Activated naive CD4-positive, alpha-beta T cell treated with anti-CD3 and anti-CD28 coated beads, Interleukin-2, amount 50 U/mL, for 24 hours (primary cell): ENCODE measurements around the gene LMO7.
"Not testable (repeated sequence)": the region's sequence is repeated elsewhere in the genome, so short reads cannot be mapped to it uniquely, and the experiment has no call there.

Source experiments
- H3K27ac Mint-ChIP-seq: one replicate; pipeline ENCODE4 v1.8.0; 2021; ENCODE audit warnings: mild to moderate bottlenecking, mixed read lengths
- H3K27me3 Mint-ChIP-seq: one replicate; pipeline ENCODE4 v1.8.0; 2021; ENCODE audit warnings: mixed read lengths
- H3K36me3 Mint-ChIP-seq: one replicate; pipeline ENCODE4 v1.8.0; 2021; ENCODE audit warnings: mixed read lengths
- H3K4me1 Mint-ChIP-seq: one replicate; pipeline ENCODE4 v1.8.0; 2021; ENCODE audit warnings: mixed read lengths
- H3K4me3 Mint-ChIP-seq: one replicate; pipeline ENCODE4 v1.8.0; 2021; ENCODE audit warnings: mild to moderate bottlenecking, mixed read lengths
- H3K9me3 Mint-ChIP-seq: one replicate; pipeline ENCODE4 v1.8.0; 2021; ENCODE audit warnings: mixed read lengths

LMO7 gene

DNA sequence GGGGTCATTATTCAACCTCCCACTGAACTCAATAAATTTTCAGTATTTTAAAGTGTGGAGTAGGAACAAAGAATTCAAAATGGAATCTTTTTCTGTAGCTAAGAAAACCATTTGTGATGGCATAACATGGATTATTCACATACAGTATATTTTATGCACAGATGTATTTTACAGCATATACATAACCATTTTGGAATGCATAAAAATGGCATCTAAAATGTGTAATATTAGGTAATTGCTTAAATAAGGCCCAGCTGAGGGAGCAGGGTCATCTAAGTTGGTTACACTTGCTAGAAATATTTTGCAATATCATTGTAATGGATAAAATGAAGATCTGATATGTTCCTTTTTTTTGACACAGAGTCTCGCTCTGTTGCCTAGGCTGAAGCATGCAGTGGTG lies 146.9 kb downstream of the LMO7 start:
- Mint-ChIP-seq H3K27me3 (no peaks in the 10 kb centered on the region), H3K4me1 (peaks cover 13% of the 10 kb centered on the region), H3K27ac (no peak overlapping the region), H3K36me3 (peaks cover 27% of the 10 kb centered on the region), H3K4me3 (no peak overlapping the region), H3K9me3 (peaks cover 9% of the 10 kb centered on the region)

DNA sequence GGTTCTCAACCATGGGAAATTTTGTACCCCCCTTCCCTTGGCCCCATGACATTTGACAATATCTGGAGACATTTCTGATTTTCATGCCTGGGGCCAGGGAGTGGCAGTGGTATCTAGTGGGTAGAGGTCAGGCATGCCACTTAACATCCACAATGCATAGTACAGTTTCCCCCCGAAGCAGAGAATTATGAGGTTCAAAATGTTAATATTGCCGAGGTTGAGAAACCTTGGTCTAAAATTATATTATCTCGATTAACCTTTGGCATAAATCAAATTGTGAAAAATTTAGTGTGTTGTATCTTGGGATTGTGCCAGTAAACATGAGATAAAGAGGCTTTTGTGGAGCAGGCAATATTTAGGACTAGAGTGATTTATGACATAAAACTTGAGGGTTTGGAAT lies 147.9 kb downstream of the LMO7 start:
- peaks cover 24% of the 10 kb centered on the region for H3K36me3 Mint-ChIP-seq

DNA sequence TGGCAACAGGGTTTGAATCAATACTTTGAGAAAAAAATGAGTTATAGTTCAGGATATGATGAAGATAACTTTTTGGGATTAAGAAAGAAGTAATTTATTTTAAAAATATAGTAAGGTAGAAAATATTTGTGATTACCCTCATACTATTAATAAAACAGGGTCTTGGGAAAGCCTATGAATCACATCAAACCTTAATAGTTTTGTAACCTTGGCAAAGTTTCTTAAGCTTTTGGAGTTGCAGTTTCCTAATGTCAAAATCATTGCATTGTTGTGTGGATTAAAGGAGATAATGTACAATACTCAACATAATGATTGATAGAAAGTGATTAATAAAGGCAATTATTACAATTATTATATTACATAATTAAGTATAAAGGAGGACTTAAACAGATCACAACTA lies 149.0 kb downstream of the LMO7 start:
- no peaks in the 10 kb centered on the region for H3K27me3 Mint-ChIP-seq
- no peak overlapping the region for H3K4me3 Mint-ChIP-seq
- H3K4me1 Mint-ChIP-seq, result peaks cover 13% of the 10 kb centered on the region
- H3K9me3 Mint-ChIP-seq, result no peaks in the 10 kb centered on the region
- H3K36me3 Mint-ChIP-seq, result peaks cover 16% of the 10 kb centered on the region
- no peak overlapping the region for H3K27ac Mint-ChIP-seq

More for the DNA sequence above, 147.9 kb downstream of the LMO7 start:
- peaks cover 9% of the 10 kb centered on the region for H3K9me3 Mint-ChIP-seq
- H3K4me1 Mint-ChIP-seq, result peaks cover 13% of the 10 kb centered on the region
- H3K27me3 Mint-ChIP-seq, result no peaks in the 10 kb centered on the region
- no peak overlapping the region for H3K4me3 Mint-ChIP-seq
- no peak overlapping the region for H3K27ac Mint-ChIP-seq

DNA sequence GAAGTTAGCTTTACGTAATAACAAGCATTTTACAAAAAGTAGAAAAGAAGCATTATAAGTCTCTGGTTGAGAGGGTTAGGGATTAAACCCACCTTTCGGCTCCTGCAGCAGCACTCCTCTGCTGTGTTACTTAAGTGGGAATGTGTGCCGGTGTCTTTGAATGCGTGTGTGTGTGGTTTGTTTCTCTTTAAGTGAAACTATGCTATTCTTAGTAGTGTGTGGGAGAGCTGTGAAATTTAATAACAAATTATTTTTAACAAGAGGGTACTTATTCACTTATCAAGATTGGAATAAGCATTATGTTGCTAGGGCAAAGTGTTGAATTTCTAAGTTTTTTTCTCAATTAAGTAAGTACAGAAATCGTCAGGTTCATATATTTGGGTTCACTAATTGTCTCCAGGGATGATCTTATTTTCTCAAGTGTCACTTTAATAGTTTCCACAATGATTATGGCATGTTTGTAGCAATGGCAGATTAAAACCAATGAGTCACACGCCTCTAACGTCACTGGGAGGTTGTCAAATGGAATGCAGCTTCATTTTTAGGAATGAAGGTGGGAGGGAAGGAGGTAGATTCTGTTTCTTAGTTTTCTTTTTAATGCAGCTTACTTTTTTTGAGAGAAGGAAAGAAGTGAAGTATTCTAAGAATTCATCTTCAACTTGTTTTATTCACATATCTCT lies 151.3 kb downstream of the LMO7 start:
- Mint-ChIP-seq H3K36me3 (peaks cover 15% of the 10 kb centered on the region), H3K4me1 (peaks cover 16% of the 10 kb centered on the region), H3K4me3 (no peak overlapping the region)

DNA sequence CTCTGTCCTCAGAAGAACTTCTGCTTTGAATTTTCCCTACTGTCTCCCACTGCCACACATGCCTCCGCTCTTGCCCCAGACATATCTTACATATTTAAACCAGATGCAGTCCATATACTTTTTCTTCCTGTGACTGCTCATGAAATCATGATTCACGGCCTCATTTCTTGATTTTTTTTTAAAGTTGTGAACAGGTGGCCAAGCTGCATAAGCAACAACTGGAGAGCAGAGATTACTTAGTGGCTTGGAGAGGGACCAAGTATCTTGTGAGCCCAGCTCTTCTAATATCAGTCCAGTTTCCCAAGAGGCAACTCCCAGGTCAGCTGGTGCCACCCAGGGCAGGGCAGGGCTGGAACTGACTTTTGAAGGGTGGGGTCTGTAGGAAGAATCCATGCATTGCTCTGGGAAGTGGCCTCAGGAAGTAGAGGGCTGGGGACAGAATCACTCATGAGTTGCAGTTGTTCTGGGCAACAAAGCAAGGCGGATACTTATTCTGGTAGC lies 152.4 kb downstream of the LMO7 start:
- no peak overlapping the region for H3K27ac Mint-ChIP-seq

More for the DNA sequence above, 151.3 kb downstream of the LMO7 start:
- Mint-ChIP-seq H3K27me3 (no peaks in the 10 kb centered on the region), H3K9me3 (no peaks in the 10 kb centered on the region), H3K27ac (no peak overlapping the region)

DNA sequence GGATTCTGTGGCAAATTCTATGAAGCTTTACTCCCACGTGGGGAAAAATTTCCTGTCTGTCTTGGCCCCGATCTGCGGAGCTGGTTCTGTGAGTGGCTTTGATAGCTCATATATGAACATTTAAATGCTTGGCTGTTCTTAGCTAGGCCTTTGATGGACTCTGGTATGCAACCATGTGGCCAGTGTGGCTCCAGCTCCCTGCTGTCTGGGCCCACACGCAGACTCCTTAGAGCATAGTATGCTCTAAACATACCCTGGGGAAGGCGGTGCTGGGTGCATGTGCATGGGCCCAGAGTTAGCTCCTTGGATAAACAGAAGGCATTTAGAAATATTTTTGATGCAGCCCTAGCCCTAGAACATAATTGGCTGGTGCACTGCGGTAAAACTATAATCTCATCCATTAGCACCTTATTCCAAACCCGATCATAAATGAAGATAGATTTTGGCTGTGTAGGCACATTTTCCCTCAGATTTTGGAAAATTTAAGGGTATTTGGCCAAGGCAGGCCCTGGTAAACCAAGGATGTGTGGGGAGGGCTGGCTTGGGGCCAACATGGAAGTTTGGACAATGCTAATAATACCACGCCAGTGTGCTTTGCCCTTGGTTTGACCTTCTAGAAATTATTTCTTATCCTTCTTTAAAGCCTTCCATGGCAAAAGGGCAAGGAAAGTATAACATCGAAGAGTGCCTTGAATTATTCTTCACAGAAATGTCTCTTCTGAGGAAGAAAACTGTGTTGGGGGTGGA lies 153.5 kb downstream of the LMO7 start:
- Mint-ChIP-seq H3K27me3 (no peaks in the 10 kb centered on the region), H3K27ac (no peak overlapping the region), H3K36me3 (peaks cover 13% of the 10 kb centered on the region), H3K9me3 (no peaks in the 10 kb centered on the region), H3K4me3 (no peak overlapping the region), H3K4me1 (peaks cover 11% of the 10 kb centered on the region)

More for the DNA sequence above, 152.4 kb downstream of the LMO7 start:
- Mint-ChIP-seq H3K9me3 (no peaks in the 10 kb centered on the region), H3K4me3 (no peak overlapping the region), H3K4me1 (peaks cover 16% of the 10 kb centered on the region), H3K27me3 (no peaks in the 10 kb centered on the region), H3K36me3 (peaks cover 11% of the 10 kb centered on the region)

DNA sequence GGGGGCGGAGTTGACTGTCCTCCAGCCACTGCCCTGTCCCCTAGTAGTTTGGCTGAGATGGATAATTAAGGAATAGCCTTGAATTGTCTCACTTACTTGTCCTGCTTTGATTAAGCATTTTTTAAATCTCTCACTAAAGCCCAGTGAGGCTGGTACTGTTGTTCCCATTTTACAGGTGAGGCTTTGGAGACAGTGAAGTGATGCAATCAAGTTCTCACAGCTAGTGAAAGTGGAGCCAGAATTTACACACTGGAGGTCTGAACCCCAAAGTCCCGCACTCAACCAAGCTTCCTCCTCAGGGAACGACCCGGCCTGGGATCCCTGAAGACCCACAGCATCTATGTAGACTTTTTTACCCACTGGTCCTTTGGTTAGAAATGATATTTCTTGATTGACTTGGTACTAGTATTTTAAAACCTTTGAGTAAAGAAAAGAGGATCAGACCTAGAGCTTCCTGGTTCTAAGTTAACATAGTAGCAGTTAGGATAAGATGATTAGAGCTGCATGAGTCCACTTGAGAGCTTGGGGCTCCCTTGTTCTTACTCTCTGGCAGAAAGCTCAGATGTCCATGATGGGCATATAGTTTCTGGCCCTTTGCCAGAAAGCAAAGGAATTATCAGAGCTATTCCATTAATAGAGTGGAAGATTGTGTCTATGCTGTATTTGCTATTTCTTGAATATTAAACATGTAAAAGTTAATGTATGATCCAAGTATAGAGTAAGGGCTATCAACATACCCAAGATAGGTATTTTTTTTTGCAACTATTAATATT lies 154.3 kb downstream of the LMO7 start:
- no peak overlapping the region for H3K4me3 Mint-ChIP-seq
- H3K4me1 Mint-ChIP-seq, result peaks cover 8% of the 10 kb centered on the region
- peaks cover 13% of the 10 kb centered on the region for H3K36me3 Mint-ChIP-seq
- H3K27ac Mint-ChIP-seq, result no peak overlapping the region
- H3K9me3 Mint-ChIP-seq, result no peaks in the 10 kb centered on the region
- H3K27me3 Mint-ChIP-seq, result no peaks in the 10 kb centered on the region

DNA sequence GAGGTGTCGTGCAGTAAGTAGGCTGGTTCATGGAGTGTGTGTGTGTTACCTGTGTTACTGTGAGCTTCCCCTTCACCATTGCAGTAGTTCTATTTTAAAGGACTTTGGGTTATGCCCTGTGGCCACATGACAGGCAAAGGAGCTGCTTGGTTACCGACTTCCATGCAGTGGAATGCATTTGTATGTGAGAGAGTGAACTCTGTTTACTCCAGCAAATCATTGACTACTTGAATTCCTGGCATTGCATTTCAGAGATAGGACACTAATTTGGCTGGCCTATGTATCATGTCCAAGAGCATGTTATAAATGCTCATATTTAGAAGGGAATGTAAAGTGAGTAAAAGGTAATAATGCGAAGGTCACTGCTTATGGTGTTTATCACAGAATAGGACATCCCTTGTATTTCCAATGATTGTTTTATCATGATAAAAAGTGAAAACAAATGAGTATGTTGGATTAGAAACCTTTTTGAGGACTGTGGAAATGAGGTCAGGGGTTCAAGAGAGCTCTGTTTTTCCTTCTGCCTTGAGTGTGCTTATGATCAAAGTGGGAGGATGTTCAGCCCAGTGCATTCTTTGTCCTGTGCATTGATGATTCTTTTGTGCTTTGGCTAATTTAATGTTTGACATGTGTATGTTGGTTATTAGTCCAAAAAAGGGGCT lies 156.5 kb downstream of the LMO7 start:
- Mint-ChIP-seq H3K4me1 (peaks cover 8% of the 10 kb centered on the region), H3K9me3 (no peaks in the 10 kb centered on the region), H3K4me3 (no peak overlapping the region), H3K36me3 (peaks cover 18% of the 10 kb centered on the region), H3K27me3 (no peaks in the 10 kb centered on the region), H3K27ac (no peak overlapping the region)

DNA sequence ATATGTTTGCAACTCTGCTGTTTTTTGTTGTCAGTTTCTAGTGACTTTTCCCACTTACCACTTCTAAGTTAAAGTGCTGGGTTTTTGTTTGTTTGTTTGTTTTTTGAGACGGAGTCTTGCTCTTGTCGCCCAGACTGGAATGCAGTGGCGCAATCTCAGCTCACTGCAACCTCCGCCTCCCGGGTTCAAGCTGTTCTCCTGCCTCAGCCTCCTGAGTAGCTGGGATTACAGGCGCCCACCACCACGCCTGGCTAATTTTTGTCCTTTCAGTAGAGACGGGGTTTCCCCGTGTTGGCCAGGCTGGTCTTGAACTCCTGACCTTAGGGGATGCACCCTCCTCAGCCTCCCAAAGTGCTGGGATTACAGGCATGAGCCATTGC lies 157.0 kb downstream of the LMO7 start:
- H3K4me3 Mint-ChIP-seq, H3K27me3 Mint-ChIP-seq, H3K4me1 Mint-ChIP-seq, H3K9me3 Mint-ChIP-seq, H3K27ac Mint-ChIP-seq: not testable (repeated sequence)
- H3K36me3 Mint-ChIP-seq, result peaks cover 18% of the 10 kb centered on the region

DNA sequence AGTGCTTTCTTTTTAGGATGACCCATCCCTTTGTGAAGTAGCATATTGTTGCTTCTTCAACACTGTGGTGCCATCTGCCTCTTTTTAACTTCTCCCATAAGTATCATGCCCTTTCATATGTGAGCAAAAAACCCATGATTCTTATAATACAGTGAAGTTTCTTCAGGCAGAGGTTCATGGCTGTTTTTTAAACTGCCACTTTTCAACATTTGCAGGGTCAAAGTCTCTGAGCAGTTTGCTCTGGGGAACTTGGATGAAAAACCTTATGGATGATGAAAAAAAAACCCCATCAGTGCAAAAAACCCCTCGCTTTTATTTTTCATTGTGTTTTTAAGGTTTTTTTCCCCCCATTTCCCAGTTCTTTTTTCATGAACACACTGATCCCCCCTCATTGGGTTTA lies 158.5 kb downstream of the LMO7 start:
- H3K27ac Mint-ChIP-seq, result no peak overlapping the region
- no peaks in the 10 kb centered on the region for H3K27me3 Mint-ChIP-seq
- H3K4me1 Mint-ChIP-seq, result peaks cover 22% of the 10 kb centered on the region
- H3K4me3 Mint-ChIP-seq, result no peak overlapping the region
- no peaks in the 10 kb centered on the region for H3K9me3 Mint-ChIP-seq
- H3K36me3 Mint-ChIP-seq, result peaks cover 26% of the 10 kb centered on the region

DNA sequence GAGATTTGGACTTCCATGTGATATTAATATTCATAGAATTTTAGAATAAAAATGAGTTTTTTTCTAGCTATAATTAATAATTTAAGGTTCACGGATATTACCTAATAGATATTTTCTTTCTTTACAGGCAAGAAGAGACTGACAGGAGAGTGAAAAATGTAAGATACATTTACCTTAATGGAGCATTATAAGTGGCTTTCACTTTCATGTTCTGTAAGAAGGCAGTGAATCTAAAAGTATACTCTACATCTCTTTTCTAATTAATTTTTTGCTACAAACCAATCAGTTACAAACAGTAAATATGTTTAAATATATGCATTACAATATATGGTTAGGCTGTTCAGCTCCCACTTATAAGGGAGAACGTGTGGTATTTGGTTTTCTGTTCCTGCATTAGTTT lies 159.1 kb downstream of the LMO7 start:
- H3K27ac Mint-ChIP-seq, result no peak overlapping the region
- H3K27me3 Mint-ChIP-seq, result no peaks in the 10 kb centered on the region
- no peak overlapping the region for H3K4me3 Mint-ChIP-seq
- H3K4me1 Mint-ChIP-seq, result peaks cover 27% of the 10 kb centered on the region
- peaks cover 26% of the 10 kb centered on the region for H3K36me3 Mint-ChIP-seq
- no peaks in the 10 kb centered on the region for H3K9me3 Mint-ChIP-seq

DNA sequence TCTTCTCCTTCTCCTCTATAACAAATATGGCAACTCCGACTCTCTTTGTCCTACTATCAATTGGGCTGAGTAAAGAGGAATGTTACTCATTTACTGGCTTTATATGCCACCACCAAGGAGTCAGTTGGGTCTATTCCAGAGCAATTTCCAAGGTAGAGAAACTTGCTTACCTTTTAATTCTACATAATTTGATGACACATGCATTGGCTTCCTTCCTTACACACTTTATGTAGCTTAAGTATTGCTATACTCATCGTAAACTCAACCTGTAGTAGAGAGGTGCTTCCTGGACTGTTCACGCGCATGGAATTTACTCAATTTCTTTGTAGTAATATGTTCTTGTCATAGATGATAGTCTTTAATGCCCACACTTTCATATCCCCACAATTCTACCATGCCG lies 160.7 kb downstream of the LMO7 start:
- H3K9me3 Mint-ChIP-seq, result no peaks in the 10 kb centered on the region
- peaks cover 26% of the 10 kb centered on the region for H3K36me3 Mint-ChIP-seq
- H3K27ac Mint-ChIP-seq, result peak overlapping the region; percentile 23
- H3K4me3 Mint-ChIP-seq, result no peak overlapping the region
- H3K27me3 Mint-ChIP-seq, result no peaks in the 10 kb centered on the region
- peaks cover 35% of the 10 kb centered on the region for H3K4me1 Mint-ChIP-seq

DNA sequence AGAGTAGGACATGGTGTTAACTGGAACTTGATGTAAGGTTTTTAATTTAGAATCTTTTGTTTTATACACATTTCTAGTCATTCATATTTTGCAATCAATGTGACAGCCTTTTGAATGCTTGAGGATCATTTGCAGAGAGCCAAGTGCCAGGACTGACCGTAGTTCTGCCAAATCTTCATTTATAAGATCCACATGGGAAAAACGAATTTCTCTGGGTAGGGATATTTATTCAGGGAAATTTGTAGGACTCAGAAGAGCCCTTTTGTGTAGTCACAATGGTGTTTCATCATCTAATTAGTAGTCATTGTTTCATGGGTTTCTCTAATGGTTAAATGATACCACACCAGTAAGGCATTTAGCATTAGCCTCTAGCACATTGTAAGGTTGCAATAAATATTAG lies 161.1 kb downstream of the LMO7 start:
- Mint-ChIP-seq H3K4me3 (no peak overlapping the region), H3K27me3 (no peaks in the 10 kb centered on the region), H3K27ac (no peak overlapping the region), H3K4me1 (peaks cover 38% of the 10 kb centered on the region), H3K36me3 (peaks cover 27% of the 10 kb centered on the region), H3K9me3 (no peaks in the 10 kb centered on the region)

DNA sequence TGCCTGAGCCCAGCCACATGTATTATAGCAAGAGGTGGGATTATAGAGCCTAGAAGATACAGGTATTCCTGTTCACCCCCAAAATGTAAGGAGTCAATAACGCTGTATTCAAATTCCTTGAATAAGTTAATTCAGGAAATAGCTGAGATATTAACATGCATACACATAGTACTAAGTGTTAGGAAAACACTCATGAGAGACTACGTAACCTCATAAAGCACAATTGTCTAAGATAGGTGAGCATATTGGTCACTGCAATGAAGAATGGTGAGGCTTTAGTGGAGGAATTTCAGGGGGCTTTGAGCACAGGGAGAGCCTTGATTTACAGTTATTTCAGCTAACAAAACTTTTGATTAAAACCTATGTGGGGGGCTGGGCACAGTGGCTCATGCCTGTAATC lies 161.6 kb downstream of the LMO7 start:
- Mint-ChIP-seq H3K36me3 (peaks cover 27% of the 10 kb centered on the region), H3K27ac (no peak overlapping the region), H3K4me3 (no peak overlapping the region), H3K9me3 (no peaks in the 10 kb centered on the region), H3K27me3 (no peaks in the 10 kb centered on the region), H3K4me1 (peaks cover 43% of the 10 kb centered on the region)
